ENCODE measurements around the gene VPS54.

VPS54 gene

DNA sequence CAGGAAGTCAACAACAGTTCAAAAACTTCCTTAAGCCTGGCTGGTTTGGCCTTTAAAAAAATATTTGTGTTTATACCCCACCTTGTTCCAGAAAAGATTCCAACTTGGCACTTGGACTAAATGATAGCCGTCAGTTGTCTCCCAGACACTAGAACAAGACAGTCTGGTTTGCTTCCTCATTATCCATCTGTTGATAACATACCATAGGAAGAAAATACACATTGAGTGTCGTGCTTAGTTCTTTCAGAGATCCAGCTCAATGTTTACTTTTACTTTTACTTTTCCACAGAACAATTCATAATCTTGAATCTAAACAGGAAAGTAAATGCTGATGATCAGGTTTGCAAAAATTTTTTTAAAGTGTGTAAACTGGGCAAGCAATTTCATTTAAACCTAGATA is 2.4 kb upstream of the VPS54 start:
- no peak overlapping the region for H3K4me3 ChIP-seq (ENCODE audit: insufficient read length, low read depth)
- TF ChIP-seq SUZ12 (IDR thresholded peaks at IDR 0.05; ENCODE audit: extremely low read depth, insufficient read depth, insufficient read length) (no peak), ZNF274 (IDR thresholded peaks at IDR 0.05; ENCODE audit: low read depth, low read length) (no peak), YY1 (IDR thresholded peaks at IDR 0.05; ENCODE audit: insufficient read depth, insufficient read length) (no peak)

DNA sequence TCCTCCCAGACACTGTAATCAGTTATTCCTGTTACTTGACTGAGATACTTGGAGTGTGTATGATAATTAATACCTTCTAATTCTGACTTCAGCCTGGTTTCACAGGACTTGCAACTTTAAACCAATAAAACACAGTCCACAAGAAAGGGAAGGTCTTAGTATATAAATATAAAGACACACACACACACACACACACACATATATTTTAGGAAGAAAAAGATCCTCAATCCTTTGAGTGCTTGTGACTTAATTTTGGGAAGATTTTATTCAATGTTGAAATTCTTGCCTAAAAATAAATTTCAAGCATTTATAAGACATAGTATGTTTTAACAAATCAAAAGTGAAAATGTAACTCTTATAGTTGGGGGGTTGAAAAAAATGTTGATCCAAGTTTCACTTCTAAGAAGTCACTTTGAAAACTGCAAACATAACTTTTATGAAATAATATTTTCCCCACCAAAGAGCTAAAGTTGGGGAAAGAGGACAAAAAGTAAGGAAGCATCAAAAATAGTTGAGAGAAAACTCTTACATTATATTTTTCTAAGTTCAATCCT is 824 bp upstream of the VPS54 start:
- TF ChIP-seq ZNF274 (IDR thresholded peaks at IDR 0.05; ENCODE audit: low read depth, low read length) (no peak), YY1 (IDR thresholded peaks at IDR 0.05; ENCODE audit: insufficient read depth, insufficient read length) (no peak), SUZ12 (IDR thresholded peaks at IDR 0.05; ENCODE audit: extremely low read depth, insufficient read depth, insufficient read length) (no peak)

More for the DNA sequence above, 2.4 kb upstream of the VPS54 start:
- Histone ChIP-seq H3K9me3 (ENCODE audit: insufficient read depth, low read length) (no peaks in the 10 kb centered on the region), H3K4me1 (ENCODE audit: insufficient read depth, insufficient read length) (no peaks in the 10 kb centered on the region), H3K9ac (ENCODE audit: insufficient read length, low read depth) (no peak overlapping the region), H3K27me3 (ENCODE audit: insufficient read depth, insufficient read length) (no peaks in the 10 kb centered on the region), H3K36me3 (ENCODE audit: insufficient read depth, insufficient read length, low read length) (no peaks in the 10 kb centered on the region)
- DNase-seq (ENCODE audit: low read depth, low spot score), result no peak

GRCh38 chr2:64018701-64019082 is 536 bp downstream of the VPS54 start:
- DNase-seq (ENCODE audit: low read depth, low spot score), result peak; percentile 28
- no peaks in the 10 kb centered on the region for H3K27me3 ChIP-seq (ENCODE audit: insufficient read depth, insufficient read length)
- H3K9me3 ChIP-seq (ENCODE audit: insufficient read depth, low read length), result no peaks in the 10 kb centered on the region
- no peaks in the 10 kb centered on the region for H3K4me1 ChIP-seq (ENCODE audit: insufficient read depth, insufficient read length)
- no peaks in the 10 kb centered on the region for H3K36me3 ChIP-seq (ENCODE audit: insufficient read depth, insufficient read length, low read length)
- peak overlapping the region; percentile 48 for H3K4me3 ChIP-seq (ENCODE audit: insufficient read length, low read depth)
- TF ChIP-seq YY1 (IDR thresholded peaks at IDR 0.05; ENCODE audit: insufficient read depth, insufficient read length) (no peak), ZNF274 (IDR thresholded peaks at IDR 0.05; ENCODE audit: low read depth, low read length) (no peak), SUZ12 (IDR thresholded peaks at IDR 0.05; ENCODE audit: extremely low read depth, insufficient read depth, insufficient read length) (no peak)
- H3K9ac ChIP-seq (ENCODE audit: insufficient read length, low read depth), result peak overlapping the region; percentile 82

More for the DNA sequence above, 824 bp upstream of the VPS54 start:
- H3K4me3 ChIP-seq (ENCODE audit: insufficient read length, low read depth), result no peak overlapping the region
- H3K9ac ChIP-seq (ENCODE audit: insufficient read length, low read depth), result peak overlapping the region; percentile 82
- no peaks in the 10 kb centered on the region for H3K27me3 ChIP-seq (ENCODE audit: insufficient read depth, insufficient read length)
- DNase-seq (ENCODE audit: low read depth, low spot score), result no peak
- H3K36me3 ChIP-seq (ENCODE audit: insufficient read depth, insufficient read length, low read length), result no peaks in the 10 kb centered on the region
- H3K9me3 ChIP-seq (ENCODE audit: insufficient read depth, low read length), result no peaks in the 10 kb centered on the region
- H3K4me1 ChIP-seq (ENCODE audit: insufficient read depth, insufficient read length), result no peaks in the 10 kb centered on the region

GRCh38 chr2:64017811-64018700 is 1.2 kb downstream of the VPS54 start:
- TF ChIP-seq ZNF274 (IDR thresholded peaks at IDR 0.05; ENCODE audit: low read depth, low read length) (no peak), SUZ12 (IDR thresholded peaks at IDR 0.05; ENCODE audit: extremely low read depth, insufficient read depth, insufficient read length) (no peak), YY1 (IDR thresholded peaks at IDR 0.05; ENCODE audit: insufficient read depth, insufficient read length) (no peak)
- H3K4me3 ChIP-seq (ENCODE audit: insufficient read length, low read depth), result peak overlapping the region; percentile 48
- no peaks in the 10 kb centered on the region for H3K27me3 ChIP-seq (ENCODE audit: insufficient read depth, insufficient read length)
- no peaks in the 10 kb centered on the region for H3K36me3 ChIP-seq (ENCODE audit: insufficient read depth, insufficient read length, low read length)
- DNase-seq (ENCODE audit: low read depth, low spot score), result no peak
- no peaks in the 10 kb centered on the region for H3K9me3 ChIP-seq (ENCODE audit: insufficient read depth, low read length)
- no peaks in the 10 kb centered on the region for H3K4me1 ChIP-seq (ENCODE audit: insufficient read depth, insufficient read length)
- peak overlapping the region; percentile 82 for H3K9ac ChIP-seq (ENCODE audit: insufficient read length, low read depth)

- H3K9ac ChIP-seq (ENCODE audit: insufficient read length, low read depth), result no peak overlapping the region
- no peak for DNase-seq (ENCODE audit: low read depth, low spot score)
Measured at GRCh38 chr2:64015898-64016297, 3.3 kb downstream of the VPS54 start.

DNA sequence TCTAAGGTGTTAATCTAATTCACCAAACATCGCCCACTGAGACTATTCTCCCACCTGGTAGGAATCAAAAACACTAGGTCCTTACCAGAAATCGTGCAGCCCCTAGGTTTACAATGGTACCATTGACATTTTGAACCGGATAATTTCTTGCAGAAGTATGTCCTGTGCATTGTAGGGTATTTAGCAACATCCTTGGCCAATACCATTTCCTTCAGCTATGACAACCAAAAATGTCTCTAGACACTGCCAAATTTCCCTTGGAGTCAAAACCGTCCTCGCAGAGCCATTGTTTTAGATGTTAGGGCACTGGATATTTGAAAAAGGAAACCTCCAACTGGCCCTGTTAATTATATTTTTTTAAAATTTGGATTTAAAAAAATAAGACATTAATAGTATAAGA is 3.8 kb downstream of the VPS54 start:
- Histone ChIP-seq H3K36me3 (ENCODE audit: insufficient read depth, insufficient read length, low read length) (no peaks in the 10 kb centered on the region), H3K4me3 (ENCODE audit: insufficient read length, low read depth) (no peak overlapping the region), H3K9ac (ENCODE audit: insufficient read length, low read depth) (no peak overlapping the region), H3K9me3 (ENCODE audit: insufficient read depth, low read length) (no peaks in the 10 kb centered on the region), H3K4me1 (ENCODE audit: insufficient read depth, insufficient read length) (no peaks in the 10 kb centered on the region), H3K27me3 (ENCODE audit: insufficient read depth, insufficient read length) (no peaks in the 10 kb centered on the region)
- TF ChIP-seq ZNF274 (IDR thresholded peaks at IDR 0.05; ENCODE audit: low read depth, low read length), result no peak
- TF ChIP-seq SUZ12 (IDR thresholded peaks at IDR 0.05; ENCODE audit: extremely low read depth, insufficient read depth, insufficient read length), result no peak
- TF ChIP-seq YY1 (IDR thresholded peaks at IDR 0.05; ENCODE audit: insufficient read depth, insufficient read length), result no peak
- DNase-seq (ENCODE audit: low read depth, low spot score), result no peak

More at GRCh38 chr2:64015898-64016297, 3.3 kb downstream of the VPS54 start:
- H3K9me3 ChIP-seq (ENCODE audit: insufficient read depth, low read length), result no peaks in the 10 kb centered on the region
- H3K36me3 ChIP-seq (ENCODE audit: insufficient read depth, insufficient read length, low read length), result no peaks in the 10 kb centered on the region
- H3K27me3 ChIP-seq (ENCODE audit: insufficient read depth, insufficient read length), result no peaks in the 10 kb centered on the region
- no peak overlapping the region for H3K4me3 ChIP-seq (ENCODE audit: insufficient read length, low read depth)
- H3K4me1 ChIP-seq (ENCODE audit: insufficient read depth, insufficient read length), result no peaks in the 10 kb centered on the region
- TF ChIP-seq ZNF274 (IDR thresholded peaks at IDR 0.05; ENCODE audit: low read depth, low read length) (no peak), SUZ12 (IDR thresholded peaks at IDR 0.05; ENCODE audit: extremely low read depth, insufficient read depth, insufficient read length) (no peak), YY1 (IDR thresholded peaks at IDR 0.05; ENCODE audit: insufficient read depth, insufficient read length) (no peak)

- Histone ChIP-seq H3K9ac (ENCODE audit: insufficient read length, low read depth) (no peak overlapping the region), H3K27me3 (ENCODE audit: insufficient read depth, insufficient read length) (no peaks in the 10 kb centered on the region), H3K4me1 (ENCODE audit: insufficient read depth, insufficient read length) (no peaks in the 10 kb centered on the region), H3K36me3 (ENCODE audit: insufficient read depth, insufficient read length, low read length) (no peaks in the 10 kb centered on the region), H3K4me3 (ENCODE audit: insufficient read length, low read depth) (no peak overlapping the region), H3K9me3 (ENCODE audit: insufficient read depth, low read length) (no peaks in the 10 kb centered on the region)
- no peak for TF ChIP-seq YY1 (IDR thresholded peaks at IDR 0.05; ENCODE audit: insufficient read depth, insufficient read length)
- no peak for TF ChIP-seq SUZ12 (IDR thresholded peaks at IDR 0.05; ENCODE audit: extremely low read depth, insufficient read depth, insufficient read length)
- TF ChIP-seq ZNF274 (IDR thresholded peaks at IDR 0.05; ENCODE audit: low read depth, low read length), result no peak
- DNase-seq (ENCODE audit: low read depth, low spot score), result no peak
Measured at GRCh38 chr2:64014628-64015027, 4.6 kb downstream of the VPS54 start.
